SK-MEL-5 (cell line): ENCODE data around the gene ACAD9. TPM values are rescaled to one million over a fixed set of nuclear protein-coding genes. Genes with fewer than 3 reads are reported as not detected.
"Not testable (repeated sequence)": the region's sequence is repeated elsewhere in the genome, so short reads cannot be mapped to it uniquely, and the experiment has no call there.

Experiments used
- DNase-seq: peaks from one replicate; pipeline ENCODE4 v3.0.0-alpha.2; 2016; ENCODE audit warnings: low read depth, low spot score
- in situ Hi-C: cut with HindIII; loops from 2 replicates; pipeline ENCODE4 v1.10.0; 2016; ENCODE audit warnings: low sequenced_read_pairs, high pct_unique_total_duplicates, low pct_unique_long_range_greater_than_20kb
- total RNA-seq: library from RNA; depleted of rRNA; stranded (reverse); fragments of >200 nt; shearing (Covaris generic); gene quantifications from 2 replicates; pipeline ENCODE4 v1.2.3, GENCODE V29; 2014

Gene ACAD9
- total RNA-seq, 1 experiment from 2014 or later, result 31.7 TPM

DNA sequence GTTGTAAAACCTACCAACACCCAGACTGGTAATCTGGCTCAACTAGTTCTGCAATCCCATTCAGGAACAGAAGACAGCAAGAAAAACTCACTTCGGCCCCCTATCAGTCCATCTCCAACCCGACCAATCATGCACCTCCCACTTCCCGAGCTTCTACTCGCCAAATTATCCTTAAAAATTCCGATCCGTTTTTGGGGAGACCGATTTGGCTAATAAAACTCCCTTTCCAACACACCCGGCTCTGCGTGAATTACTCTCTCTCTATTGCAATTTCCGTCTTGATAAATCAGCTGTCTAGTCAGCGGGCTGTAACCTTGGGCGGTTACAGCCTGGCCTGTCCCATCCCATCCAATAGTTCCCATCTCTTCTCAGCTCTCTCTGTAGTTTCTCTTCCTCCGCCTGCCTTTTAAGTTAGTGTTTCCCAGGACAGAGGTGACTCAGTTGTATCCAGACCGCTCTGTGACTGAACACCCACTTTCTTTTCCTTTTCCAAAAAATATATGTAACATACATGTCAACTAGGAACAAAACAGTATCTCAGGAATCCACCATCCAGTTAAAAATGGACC lies 780 bp upstream of the ACAD9 start:
- DNase-seq, result peak; percentile 23
- in situ Hi-C loops, result no loop called here

DNA sequence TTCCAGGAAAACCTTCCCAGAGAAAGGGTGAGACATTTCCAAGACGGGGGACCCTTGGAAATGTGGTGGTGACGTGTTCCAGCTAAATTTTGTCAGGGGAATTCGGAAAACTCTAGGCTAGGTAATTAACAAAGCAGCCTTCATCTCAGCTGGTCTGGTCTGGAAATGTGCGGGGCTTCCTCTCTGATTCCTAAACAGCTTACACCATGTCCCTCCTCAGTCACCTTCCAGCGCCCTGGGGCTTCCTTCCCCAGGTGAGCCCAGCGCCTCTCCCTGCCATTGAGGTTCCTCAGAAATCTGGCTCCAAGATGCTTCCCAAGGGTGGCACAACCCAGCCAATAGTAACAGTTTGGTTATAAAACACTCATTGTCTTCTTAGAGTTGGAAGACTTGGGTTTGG lies 571 bp downstream of the ACAD9 start:
- DNase-seq, result no peak
- in situ Hi-C loops, result no loop called here

DNA sequence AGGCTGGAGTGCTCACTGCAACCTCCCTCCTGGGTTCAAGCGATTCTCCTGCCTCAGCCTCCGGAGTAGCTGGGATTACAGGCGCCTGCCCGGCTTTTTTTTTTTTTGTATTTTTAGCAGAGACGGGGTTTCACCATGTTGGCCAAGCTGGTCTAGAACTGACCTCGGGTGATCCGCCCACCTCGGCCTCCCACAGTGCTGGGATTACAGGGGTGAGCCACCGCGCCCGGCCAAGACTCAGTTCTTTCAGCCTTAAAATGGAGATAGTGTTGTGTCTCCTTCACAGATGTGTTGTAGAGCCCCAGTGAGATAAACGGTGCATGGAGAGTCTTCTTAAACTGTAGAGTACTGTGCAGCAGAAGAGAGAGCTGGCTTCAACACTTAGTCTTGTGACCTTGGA lies 1.0 kb downstream of the ACAD9 start:
- DNase-seq, in situ Hi-C loops: not testable (repeated sequence)

DNA sequence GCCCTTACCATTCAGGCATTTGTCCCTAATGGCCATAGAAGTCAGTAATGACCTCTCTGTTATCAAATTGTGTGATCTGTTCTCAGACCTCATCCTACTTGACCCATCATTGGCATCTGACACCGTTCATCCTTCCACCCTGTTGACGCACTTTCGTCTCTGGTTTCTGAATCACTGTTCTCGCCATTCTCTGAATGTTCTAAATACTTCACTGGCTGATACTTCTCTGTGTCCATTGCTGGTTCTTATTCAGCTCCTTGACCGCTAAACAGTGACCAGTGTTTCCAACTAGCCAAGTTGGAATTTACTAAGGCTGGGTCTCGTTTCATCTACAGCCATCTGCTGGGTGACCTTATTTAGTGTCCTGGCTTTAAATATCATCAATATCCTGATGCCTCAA lies 2.2 kb downstream of the ACAD9 start:
- no peak for DNase-seq
- in situ Hi-C loops, result no loop called here

DNA sequence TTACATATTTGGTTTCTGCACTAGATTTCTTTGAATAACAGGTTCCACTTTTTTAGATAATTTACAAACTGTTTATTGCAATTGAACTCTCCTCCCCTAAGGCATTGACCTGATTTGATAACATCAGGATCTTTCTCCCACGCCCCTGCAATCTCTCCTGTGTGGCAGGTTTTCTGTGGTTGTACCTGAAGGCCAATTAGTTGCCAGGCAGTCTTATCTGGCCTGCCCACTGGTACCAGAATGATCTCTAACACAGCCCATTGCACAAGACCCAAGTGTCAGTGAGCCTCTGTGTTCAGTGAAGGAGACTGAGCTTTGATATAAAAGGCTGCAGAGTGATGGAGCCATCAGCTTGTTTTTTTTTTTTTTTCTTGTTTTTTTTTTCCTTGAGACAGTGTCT lies 3.3 kb downstream of the ACAD9 start:
- no peak for DNase-seq
- in situ Hi-C loops, result no loop called here

DNA sequence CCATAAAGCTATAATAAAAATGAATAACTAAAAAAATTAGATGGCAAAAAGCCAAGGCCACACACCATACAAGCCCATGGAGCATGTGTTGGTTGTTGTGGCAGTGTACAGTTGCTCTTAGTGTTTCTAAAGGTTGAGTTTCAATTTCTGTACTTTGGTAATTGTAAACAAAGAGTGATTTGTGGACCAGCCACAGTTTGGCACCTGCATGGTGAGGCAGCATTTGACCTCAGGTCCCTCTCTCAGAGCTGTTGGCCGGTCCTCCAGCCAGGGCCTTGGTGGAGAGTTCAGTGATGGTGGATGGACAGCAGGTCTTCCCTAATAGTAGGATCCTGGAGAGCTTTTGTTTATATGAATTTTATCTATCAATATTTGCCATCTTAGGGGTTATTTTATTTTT lies 5.6 kb downstream of the ACAD9 start:
- in situ Hi-C loops, result no loop called here
- no peak for DNase-seq

DNA sequence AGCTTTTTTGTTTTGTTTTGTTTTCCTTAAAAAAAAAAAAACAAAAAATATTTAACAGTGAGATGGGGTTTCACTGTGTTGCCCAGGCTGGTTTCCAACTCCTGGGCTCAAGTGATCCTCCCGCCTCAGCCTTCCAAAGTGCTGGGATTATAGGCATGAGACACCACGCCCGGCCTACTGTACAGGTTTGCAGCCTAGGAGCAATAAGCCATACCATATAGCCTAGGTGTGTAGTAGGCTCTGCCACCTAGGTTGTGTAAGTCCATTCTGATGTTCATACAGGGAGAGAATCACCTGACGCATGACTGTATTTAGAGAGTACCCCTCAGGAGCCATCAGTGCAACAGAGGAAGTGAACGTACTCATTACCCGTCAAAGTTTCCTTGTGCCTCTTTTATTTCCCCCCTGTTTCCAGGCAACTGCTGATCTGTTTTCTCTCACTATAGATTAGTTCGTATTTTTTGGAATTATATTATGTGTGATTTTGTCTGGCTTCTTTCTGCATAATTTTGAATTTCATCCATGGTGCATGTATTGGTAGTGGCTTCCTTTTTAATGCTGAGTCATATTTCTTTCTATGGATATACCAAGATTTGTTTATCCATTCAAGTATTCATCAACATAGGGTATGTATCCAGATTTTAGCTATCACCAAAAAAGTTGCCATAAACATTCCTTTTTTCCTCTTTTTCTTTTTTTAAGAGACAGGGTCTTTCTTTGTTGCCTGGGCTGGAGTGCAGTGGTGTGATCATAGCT lies 9.9 kb downstream of the ACAD9 start:
- in situ Hi-C loops, result no loop called here
- DNase-seq, result no peak

DNA sequence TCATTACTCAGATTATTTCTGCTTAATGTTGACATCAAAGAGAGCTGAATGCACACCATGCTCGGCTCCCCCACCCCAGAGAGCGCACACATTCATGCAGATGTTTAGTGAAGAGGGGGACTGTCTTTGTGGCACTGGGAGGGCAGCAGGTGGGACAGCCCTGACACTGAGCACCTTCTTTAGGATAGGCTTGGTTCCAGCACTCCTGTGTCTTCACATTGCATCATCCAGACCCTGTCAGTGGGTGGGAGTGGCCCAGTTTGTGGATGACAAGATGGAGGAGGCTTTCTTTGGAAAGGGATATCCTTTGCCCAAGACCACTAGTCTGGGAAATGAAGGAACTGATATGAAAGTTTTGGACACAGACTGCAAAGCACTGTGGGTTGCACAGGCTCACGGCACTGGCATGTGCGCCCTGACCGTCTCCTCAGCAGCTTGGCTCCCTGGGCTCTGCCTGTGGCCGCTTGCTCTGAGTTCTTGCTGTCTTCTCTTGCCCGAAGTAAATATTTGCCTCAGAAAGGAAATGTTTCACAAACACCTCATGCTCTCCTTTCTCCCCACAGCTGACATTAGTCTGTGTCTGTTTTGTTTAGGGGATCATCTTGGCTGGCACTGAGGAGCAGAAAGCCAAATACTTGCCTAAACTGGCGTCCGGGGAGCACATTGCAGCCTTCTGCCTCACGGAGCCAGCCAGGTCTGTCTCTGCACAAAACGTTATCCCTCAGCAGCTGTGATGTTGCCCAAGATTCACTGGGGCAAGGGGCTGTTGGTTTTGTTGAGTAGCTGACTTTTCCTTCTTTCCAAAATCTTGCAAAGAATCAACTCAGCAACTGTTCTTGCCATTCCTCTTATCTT lies 16.6 kb downstream of the ACAD9 start:
- in situ Hi-C loops, result no loop called here
- no peak for DNase-seq

DNA sequence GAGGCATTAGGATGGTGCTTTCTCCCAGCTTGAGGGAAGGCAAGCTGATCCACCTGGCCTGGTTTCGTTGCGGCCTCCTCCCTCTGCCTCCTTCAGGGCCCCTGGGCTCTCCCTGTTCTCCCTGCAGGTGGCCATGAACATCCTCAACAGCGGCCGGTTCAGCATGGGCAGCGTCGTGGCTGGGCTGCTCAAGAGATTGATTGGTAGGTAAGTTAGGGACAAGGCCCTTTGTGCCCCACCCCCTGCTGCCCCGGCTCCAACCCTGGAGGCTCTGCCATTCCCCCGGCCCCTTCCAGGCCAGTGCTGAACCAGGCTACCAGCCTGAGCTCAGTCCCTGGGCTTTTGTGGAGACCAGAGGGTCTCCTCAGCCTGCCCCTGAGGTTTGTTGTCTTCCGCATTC lies 23.0 kb downstream of the ACAD9 start:
- DNase-seq, result no peak
- in situ Hi-C loops, result no loop called here

DNA sequence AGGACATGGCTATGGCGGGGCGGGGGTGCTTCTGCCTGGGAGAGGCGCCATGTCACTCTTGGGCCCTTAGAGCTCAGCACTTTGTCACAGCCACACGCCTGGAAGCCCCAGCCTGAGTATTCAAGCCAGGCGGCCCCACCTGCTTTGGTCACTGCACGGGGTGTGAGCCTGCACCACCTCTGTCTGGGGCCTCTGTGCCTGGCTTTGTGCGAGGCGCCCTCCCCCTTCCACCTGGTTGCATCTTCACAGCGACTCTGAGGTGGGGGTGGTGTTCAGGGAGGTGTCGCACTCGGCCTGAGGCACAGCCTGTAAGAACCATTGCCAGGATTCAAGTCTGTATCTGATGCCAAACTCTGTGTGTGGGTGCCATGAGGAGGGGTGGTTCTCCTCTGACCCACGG lies 24.1 kb downstream of the ACAD9 start:
- no peak for DNase-seq
- in situ Hi-C loops, result no loop called here

DNA sequence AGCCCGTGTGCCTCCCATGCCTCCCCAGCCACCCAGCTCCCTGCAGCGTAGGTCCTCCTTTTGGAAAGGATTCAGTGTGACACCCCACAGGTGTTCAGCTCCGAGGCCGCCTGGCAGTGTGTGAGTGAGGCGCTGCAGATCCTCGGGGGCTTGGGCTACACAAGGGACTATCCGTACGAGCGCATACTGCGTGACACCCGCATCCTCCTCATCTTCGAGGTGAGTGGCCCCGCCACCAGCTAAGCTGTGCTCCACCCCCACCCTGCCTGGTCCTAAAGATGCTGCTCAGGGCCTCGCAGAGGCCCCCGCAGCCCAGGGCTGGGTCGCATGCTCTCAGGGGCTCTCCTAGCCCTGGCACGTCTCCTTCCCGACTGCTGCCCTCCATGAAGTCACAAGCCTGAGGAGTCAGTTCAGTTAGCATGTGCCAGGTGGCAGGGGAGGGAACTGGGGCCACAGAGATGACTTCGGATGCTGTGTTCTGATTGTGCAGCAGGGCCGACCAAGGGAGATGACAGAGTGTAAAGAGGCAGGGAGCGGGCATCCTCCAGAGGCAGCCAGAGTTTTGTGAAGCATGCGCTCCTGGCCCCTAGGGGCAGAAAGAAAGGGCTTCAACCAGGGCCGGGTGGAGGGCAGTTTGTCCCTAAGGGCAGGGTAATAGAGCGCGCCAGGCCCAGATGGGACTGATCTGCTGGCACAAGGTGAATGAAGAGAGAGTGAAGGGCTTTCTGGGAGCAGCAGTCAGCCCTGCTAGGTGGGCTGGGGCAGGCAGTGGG lies 26.8 kb downstream of the ACAD9 start:
- no peak for DNase-seq
- in situ Hi-C loops, result no loop called here

DNA sequence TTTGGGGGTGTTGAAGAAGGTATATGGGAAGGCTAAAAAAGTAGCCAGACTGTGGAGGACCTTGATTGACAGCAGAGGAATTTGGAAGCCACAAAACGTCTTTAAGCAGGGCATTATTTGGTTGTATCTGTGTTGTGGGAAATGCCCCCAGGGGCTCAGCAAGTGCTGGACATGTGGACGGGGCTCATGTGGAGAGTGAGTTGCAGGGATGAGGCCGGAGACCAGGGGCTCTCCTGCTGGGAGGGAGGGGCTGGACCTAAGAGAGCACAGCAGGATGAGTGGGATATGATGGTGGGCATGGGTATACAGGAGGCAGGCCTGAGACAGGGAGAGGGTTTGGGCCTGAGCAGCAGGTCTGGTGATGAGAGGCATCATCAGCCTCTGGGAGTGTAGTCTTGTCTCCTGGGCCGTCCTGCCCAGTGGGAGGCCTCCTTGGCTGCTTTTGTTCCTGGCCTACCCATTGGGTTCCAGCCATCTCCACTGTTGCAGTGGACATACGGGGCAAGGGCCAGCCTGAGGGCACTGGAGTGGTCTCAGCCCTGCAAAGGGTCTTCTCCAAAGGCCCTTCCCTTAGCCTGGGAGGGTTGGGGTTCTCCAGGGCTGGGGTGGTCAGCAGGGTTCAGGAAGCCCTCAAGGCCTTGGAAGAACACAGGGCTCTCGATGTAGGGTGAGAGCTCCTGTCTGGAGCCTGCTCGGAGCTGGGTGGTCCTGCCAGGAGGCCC lies 27.5 kb downstream of the ACAD9 start:
- in situ Hi-C loops, result no loop called here
- DNase-seq, result no peak

DNA sequence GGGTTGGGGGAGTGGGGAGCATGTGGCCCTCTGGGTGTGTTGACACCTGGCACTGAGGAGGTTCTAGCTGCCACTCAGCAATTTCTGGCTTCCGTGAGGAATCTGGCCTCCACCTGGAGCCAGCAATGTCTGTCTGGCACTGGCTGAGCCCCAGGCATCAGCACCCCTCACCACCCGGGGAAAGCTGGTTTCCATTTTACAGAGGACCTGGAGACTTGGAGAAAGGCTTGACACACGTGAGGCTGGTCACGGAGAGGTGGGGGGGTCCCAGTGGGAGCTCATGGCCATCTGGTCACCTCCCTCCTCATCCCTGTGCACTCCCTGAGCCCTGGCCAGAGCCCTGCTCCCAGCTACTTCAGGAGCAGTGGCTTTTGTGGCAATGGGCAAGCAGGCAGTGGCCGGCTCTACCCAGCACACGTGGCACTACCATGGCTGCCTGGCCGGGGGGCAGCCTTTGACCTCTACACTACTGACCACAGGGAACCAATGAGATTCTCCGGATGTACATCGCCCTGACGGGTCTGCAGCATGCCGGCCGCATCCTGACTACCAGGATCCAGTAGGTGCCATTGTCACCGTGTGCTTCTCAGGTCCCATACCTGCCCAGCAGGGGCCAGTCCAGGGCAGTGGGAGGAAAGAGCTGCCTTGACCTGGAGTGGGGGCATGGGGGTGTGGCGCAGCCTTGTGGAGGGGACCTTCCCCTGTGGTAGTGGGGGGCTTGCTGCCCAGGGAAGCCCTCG lies 28.5 kb downstream of the ACAD9 start:
- no peak for DNase-seq
- in situ Hi-C loops, result no loop called here

DNA sequence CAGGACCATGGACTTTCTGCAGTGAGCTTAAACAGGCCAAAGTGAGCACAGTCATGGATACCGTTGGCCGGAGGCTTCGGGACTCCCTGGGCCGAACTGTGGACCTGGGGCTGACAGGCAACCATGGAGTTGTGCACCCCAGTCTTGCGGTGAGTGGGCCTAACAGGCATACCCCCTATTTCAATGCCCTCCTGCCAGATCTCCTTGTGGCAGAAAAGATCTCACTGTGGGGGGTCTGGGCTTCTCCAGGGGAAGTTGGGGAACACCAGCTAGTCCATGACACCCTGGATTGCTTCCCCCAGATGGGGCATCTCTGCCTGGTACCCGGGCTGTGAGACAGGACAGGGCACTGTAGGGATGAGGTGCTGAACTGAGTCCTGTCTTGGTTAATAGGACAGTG lies 29.5 kb downstream of the ACAD9 start:
- no peak for DNase-seq
- in situ Hi-C loops, result no loop called here

DNA sequence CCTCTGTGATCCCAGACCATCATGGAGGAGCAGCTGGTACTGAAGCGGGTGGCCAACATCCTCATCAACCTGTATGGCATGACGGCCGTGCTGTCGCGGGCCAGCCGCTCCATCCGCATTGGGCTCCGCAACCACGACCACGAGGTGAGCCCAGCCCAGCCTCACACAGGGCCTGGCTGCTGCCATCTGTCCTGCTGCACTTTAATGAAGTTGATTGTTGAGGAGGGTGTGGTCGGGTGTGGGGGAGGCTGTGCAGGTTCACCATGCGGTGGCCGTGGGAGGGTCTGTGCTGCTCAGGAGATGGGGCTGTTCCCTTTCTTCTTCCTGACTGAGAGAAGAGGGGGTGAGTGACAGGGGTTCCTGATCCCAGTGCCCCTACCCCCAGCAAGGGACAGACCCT lies 30.6 kb downstream of the ACAD9 start:
- no peak for DNase-seq
- in situ Hi-C loops, result no loop called here

DNA sequence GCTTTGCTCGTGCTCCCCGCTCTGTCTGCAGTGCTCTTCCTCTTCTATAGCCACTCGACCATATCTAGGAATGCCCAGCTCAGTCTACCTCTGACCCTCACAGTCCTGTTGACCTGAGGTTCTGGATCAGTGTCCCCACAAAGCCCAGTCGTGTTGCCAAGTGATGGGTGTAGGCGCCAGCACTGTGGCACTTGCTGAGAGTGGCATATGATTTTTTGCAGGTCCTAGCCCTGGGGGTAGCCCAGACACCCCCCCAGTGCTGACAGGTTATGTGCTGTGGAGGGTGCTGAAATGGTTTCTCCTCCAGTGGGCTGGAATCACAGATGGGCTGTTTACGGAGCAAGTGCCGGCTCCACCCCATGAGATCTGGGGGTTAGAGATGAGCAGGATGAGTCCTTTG lies 32.5 kb downstream of the ACAD9 start:
- in situ Hi-C loops, result no loop called here

More for the DNA sequence above, 32.5 kb downstream of the ACAD9 start:
- no peak for DNase-seq
